Renal cortical epithelial cell (primary cell): ENCODE data around the gene C19orf85. TPM values are rescaled to one million over a fixed set of nuclear protein-coding genes. Genes with fewer than 3 reads are reported as not detected.
A peak's percentile ranks its signal among the peaks of the same experiment; 100 is the strongest.
"Not testable (repeated sequence)": the region's sequence is repeated elsewhere in the genome, so short reads cannot be mapped to it uniquely, and the experiment has no call there.

Experiments used
- DNase-seq: peaks from one replicate; pipeline ENCODE4 v3.0.0-alpha.2; 2011; ENCODE audit warnings: low read depth
- total RNA-seq: library from RNA; depleted of rRNA; stranded (reverse); fragments of >200 nt; gene quantifications from 2 replicates; pipeline ENCODE4 v1.2.3, GENCODE V29; 2014

The C19orf85 gene
- total RNA-seq, 1 donor from 2014 or later: not detected

- no peak for DNase-seq
Observed at GRCh38 chr19:55457683-55458457, 6.7 kb downstream of the C19orf85 start.

GRCh38 chr19:55456347-55456746, 8.2 kb downstream of the C19orf85 start:
- no peak for DNase-seq

- DNase-seq: no peak
Observed at GRCh38 chr19:55455576-55456235, 8.8 kb downstream of the C19orf85 start.

- DNase-seq: no peak
Observed at GRCh38 chr19:55454787-55455243, 9.7 kb downstream of the C19orf85 start.

- DNase-seq: no peak
Observed at GRCh38 chr19:55453511-55454260, 10.9 kb downstream of the C19orf85 start.

- peak; percentile 49 for DNase-seq
Observed at GRCh38 chr19:55452749-55453346, 11.7 kb downstream of the C19orf85 start.

GRCh38 chr19:55451965-55452748, 12.4 kb downstream of the C19orf85 start:
- DNase-seq: no peak

GRCh38 chr19:55451163-55451964, 13.2 kb downstream of the C19orf85 start:
- no peak for DNase-seq

GRCh38 chr19:55449469-55449868, 15.1 kb downstream of the C19orf85 start:
- no peak for DNase-seq

- not testable (repeated sequence) for DNase-seq
Observed at GRCh38 chr19:55448175-55448490, 16.4 kb downstream of the C19orf85 start.

GRCh38 chr19:55447421-55448174, 17.0 kb downstream of the C19orf85 start:
- DNase-seq: no peak

GRCh38 chr19:55446060-55446459, 18.5 kb downstream of the C19orf85 start:
- peak; percentile 37 for DNase-seq

- no peak for DNase-seq
Observed at GRCh38 chr19:55444646-55445045, 19.9 kb downstream of the C19orf85 start.

GRCh38 chr19:55443824-55444480, 20.6 kb downstream of the C19orf85 start:
- DNase-seq: no peak

GRCh38 chr19:55443045-55443823, 21.3 kb downstream of the C19orf85 start, which contains the start of gene SHISA7:
SHISA7 (minus strand) TSS chr19:55443300; CDS start chr19:55442863, 437 bp downstream.
- DNase-seq: no peak

GRCh38 chr19:55442372-55442961, 22.1 kb downstream of the C19orf85 start:
- DNase-seq: no peak

- no peak for DNase-seq
Observed at GRCh38 chr19:55441692-55442321, 22.7 kb downstream of the C19orf85 start.
